RWPE2 (cell line): ENCODE results near the gene BAIAP2L1.
A peak's percentile ranks its signal among the peaks of the same experiment; 100 is the strongest.

Experiments used
- ATAC-seq: fragments of 200-7000 bp; cut with Tn5 transposase; 3 replicates; pipeline ENCODE4 v1.9.1; 2021; ENCODE audit warnings: low read depth
- DNase-seq: peaks from one replicate; pipeline ENCODE4 v3.0.0-alpha.2; 2020; ENCODE audit warnings: low spot score
- H3K27ac ChIP-seq: fragments of 450-650 bp; 2 replicates; pipeline ENCODE4 v1.5.1; 2017; ENCODE audit warnings: mild to moderate bottlenecking; ENCODE audit not compliant: poor library complexity, severe bottlenecking
- H3K27me3 ChIP-seq: fragments of 250-450 bp; sonication (Bioruptor Pico); 2 replicates; pipeline ENCODE4 v1.5.1; 2021; ENCODE audit warnings: mild to moderate bottlenecking, moderate library complexity; ENCODE audit not compliant: insufficient read depth, poor library complexity, severe bottlenecking
- H3K36me3 ChIP-seq: fragments of 250-450 bp; sonication (Bioruptor Pico); 2 replicates; pipeline ENCODE4 v1.5.1; 2020; ENCODE audit warnings: low read depth, mild to moderate bottlenecking, moderate library complexity
- H3K4me1 ChIP-seq: fragments of 250-450 bp; sonication (Bioruptor Pico); 2 replicates; pipeline ENCODE4 v1.5.1; 2021; ENCODE audit warnings: mild to moderate bottlenecking, moderate library complexity; ENCODE audit not compliant: insufficient read depth, poor library complexity, severe bottlenecking
- H3K4me3 ChIP-seq: fragments of 250-450 bp; sonication (Bioruptor Pico); 2 replicates; pipeline ENCODE4 v1.5.1; 2021; ENCODE audit warnings: mild to moderate bottlenecking, moderate library complexity; ENCODE audit not compliant: severe bottlenecking
- H3K9me3 ChIP-seq: fragments of 250-450 bp; sonication (Bioruptor Pico); 2 replicates; pipeline ENCODE4 v1.5.1; 2021; ENCODE audit warnings: mild to moderate bottlenecking, moderate library complexity; ENCODE audit not compliant: severe bottlenecking
- CTCF ChIP-seq: fragments of 450-650 bp; IDR thresholded peaks from one replicate; pipeline ENCODE4 v1.5.1; 2017; ENCODE audit warnings: mild to moderate bottlenecking, moderate library complexity; ENCODE audit not compliant: poor library complexity, severe bottlenecking

Gene BAIAP2L1

GRCh38 chr7:98251601-98252424 is 149.1 kb downstream of the BAIAP2L1 start, which contains the start of gene TECPR1:
TSS of gene TECPR1 (minus strand) at chr7:98252232. CDS start at chr7:98246146, 6,086 bp downstream.
- ATAC-seq = peak; percentile 98
- H3K36me3 ChIP-seq = peaks cover 3% of the 10 kb centered on the region; the same call in 1 of the 2 replicates
- H3K4me1 ChIP-seq = peaks cover 6% of the 10 kb centered on the region
- peak within 1 kb of the TSS; percentile 26 for H3K27ac ChIP-seq
- peak; percentile 93 for DNase-seq
- peak within 1 kb of the TSS; percentile 55 for H3K4me3 ChIP-seq
- no peaks in the 10 kb centered on the region for H3K27me3 ChIP-seq
- no peaks in the 10 kb centered on the region for H3K9me3 ChIP-seq
- TF ChIP-seq CTCF = no peak

- Histone ChIP-seq H3K4me1 (peaks cover 6% of the 10 kb centered on the region), H3K4me3 (peak overlapping the region; percentile 55), H3K27ac (peak overlapping the region; percentile 26), H3K27me3 (no peaks in the 10 kb centered on the region), H3K36me3 (peaks cover 2% of the 10 kb centered on the region; the same call in 1 of the 2 replicates), H3K9me3 (no peaks in the 10 kb centered on the region)
- no peak for TF ChIP-seq CTCF
- ATAC-seq (peak; percentile 2; the same call in 2 of the 3 replicates), DNase-seq (no peak)
Observed at GRCh38 chr7:98251231-98251600, 149.7 kb downstream of the BAIAP2L1 start.

- ATAC-seq (no peak), DNase-seq (no peak)
- Histone ChIP-seq H3K27me3 (no peaks in the 10 kb centered on the region), H3K9me3 (no peaks in the 10 kb centered on the region), H3K36me3 (no peaks in the 10 kb centered on the region), H3K4me1 (peaks cover 6% of the 10 kb centered on the region), H3K27ac (peak overlapping the region; percentile 26), H3K4me3 (peak overlapping the region; percentile 55)
- TF ChIP-seq CTCF = no peak
Observed at GRCh38 chr7:98250789-98251188, 150.1 kb downstream of the BAIAP2L1 start.

GRCh38 chr7:98249106-98249505 is 151.8 kb downstream of the BAIAP2L1 start:
- no peaks in the 10 kb centered on the region for H3K27me3 ChIP-seq
- no peak overlapping the region for H3K27ac ChIP-seq
- no peak for TF ChIP-seq CTCF
- H3K9me3 ChIP-seq = no peaks in the 10 kb centered on the region
- ATAC-seq (no peak), DNase-seq (no peak)
- no peak overlapping the region for H3K4me3 ChIP-seq
- H3K4me1 ChIP-seq = peaks cover 6% of the 10 kb centered on the region
- H3K36me3 ChIP-seq = no peaks in the 10 kb centered on the region

GRCh38 chr7:98248156-98248555 is 152.7 kb downstream of the BAIAP2L1 start:
- H3K9me3 ChIP-seq = no peaks in the 10 kb centered on the region
- no peaks in the 10 kb centered on the region for H3K36me3 ChIP-seq
- peaks cover 6% of the 10 kb centered on the region for H3K4me1 ChIP-seq
- no peak overlapping the region for H3K4me3 ChIP-seq
- TF ChIP-seq CTCF = no peak
- ATAC-seq (no peak), DNase-seq (no peak)
- no peaks in the 10 kb centered on the region for H3K27me3 ChIP-seq
- no peak overlapping the region for H3K27ac ChIP-seq
